HCT116 (cell line): ENCODE data around the gene SH3RF2.

ENCODE experiments used
- CTCF ChIP-seq, 3 experiments: fragments of 200-600 bp in 1 of 3; sonication (generic) in 1 of 3; IDR thresholded peaks in 2 of 3; conservative IDR thresholded peaks in 1 of 3; 2 replicates each; pipeline ENCODE4 v1.5.1; 2012 to 2017; ENCODE audit warnings: low read depth in 2 of 3, low read length in 2 of 3, antibody characterized with exemption in 1 of 3, borderline replicate concordance in 1 of 3, control low read depth in 1 of 3, mild to moderate bottlenecking in 1 of 3, mixed read lengths in 1 of 3, mixed run types in 1 of 3, moderate library complexity in 1 of 3; ENCODE audit not compliant: insufficient read depth in 1 of 3
- EGR1 ChIP-seq: IDR thresholded peaks from 2 replicates; pipeline ENCODE4 v1.6.1; 2012; ENCODE audit warnings: low read depth
- EZH2phosphoT487 ChIP-seq: fragments of 200-600 bp; IDR thresholded peaks from 2 replicates; pipeline ENCODE4 v1.6.1; 2018; ENCODE audit warnings: antibody characterized with exemption, borderline replicate concordance
- JUND ChIP-seq: IDR thresholded peaks from 2 replicates; pipeline ENCODE4 v1.6.1; 2012
- POLR2A ChIP-seq: IDR thresholded peaks from 2 replicates; pipeline ENCODE4 v1.7.0; 2011; ENCODE audit warnings: borderline replicate concordance; ENCODE audit not compliant: insufficient read depth, insufficient read length; ENCODE audit errors: extremely low read depth
- ZBTB33 ChIP-seq: IDR thresholded peaks from 2 replicates; pipeline ENCODE4 v1.6.1; 2011; ENCODE audit warnings: mild to moderate bottlenecking, low read length, moderate library complexity; ENCODE audit not compliant: insufficient replicate concordance; ENCODE audit errors: extremely low read depth

DNA sequence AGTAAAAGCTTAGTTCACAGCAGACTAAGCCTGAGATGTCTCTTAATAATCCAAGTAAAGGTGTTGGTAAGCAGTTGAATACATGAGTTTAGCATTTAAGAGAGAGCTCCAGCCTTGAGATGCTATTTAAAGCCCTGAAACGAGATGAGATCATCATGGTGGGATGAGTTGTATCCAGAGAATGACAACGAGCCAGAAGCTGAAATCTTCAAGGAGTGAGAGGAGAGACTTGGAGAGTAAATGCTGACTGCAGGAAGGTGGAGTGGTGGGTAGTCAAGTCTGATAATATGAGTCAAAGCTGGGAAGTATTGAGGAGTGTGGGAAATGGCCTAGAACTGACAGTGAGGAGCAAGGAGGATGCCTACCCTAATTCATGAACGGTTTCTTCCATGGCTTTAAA lies 115.3 kb downstream of the SH3RF2 start:
- TF ChIP-seq CTCF (IDR thresholded peaks at IDR 0.05 in 2 of 3, conservative IDR thresholded peaks at IDR 0.05 in 1 of 3; ENCODE audit: borderline replicate concordance in 1 of 3, insufficient read depth in 1 of 3, low read depth in 2 of 3, low read length in 2 of 3) (no peak), ZBTB33 (no peak), EGR1 (no peak), JUND (no peak), POLR2A (no peak), EZH2phosphoT487 (no peak)
